HepG2 (cell line): ENCODE data around the gene PRR30. TPM values are rescaled to one million over a fixed set of nuclear protein-coding genes. Genes with fewer than 3 reads are reported as not detected.

Source experiments
- CBFB ChIP-seq: sonication (generic); formaldehyde crosslinking; IDR thresholded peaks from 2 replicates; pipeline ENCODE4 v1.4.0; 2020; ENCODE audit warnings: missing genetic modification reagents
- CCDC6 ChIP-seq: sonication (generic); formaldehyde crosslinking; IDR thresholded peaks from 2 replicates; pipeline ENCODE4 v1.8.1; 2022; ENCODE audit warnings: mild to moderate bottlenecking, missing genetic modification reagents, moderate library complexity
- DNMT3B ChIP-seq: conservative IDR thresholded peaks from 2 replicates; pipeline ENCODE4 v1.6.1; 2016; ENCODE audit warnings: missing biosample characterization, control low read depth
- KDM1A ChIP-seq: IDR thresholded peaks from 2 replicates; pipeline ENCODE4 v1.6.1; 2016; ENCODE audit warnings: missing compliant biosample characterization
- KLF16 ChIP-seq, 2 experiments: sonication (generic) in 1 of 2; formaldehyde crosslinking in 1 of 2; IDR thresholded peaks; 2 replicates each; pipeline versions ENCODE4 v1.6.1 to v1.8.0; 2016 to 2023; ENCODE audit warnings: missing genetic modification reagents in 2 of 2, missing compliant biosample characterization in 1 of 2
- KMT2B ChIP-seq: IDR thresholded peaks from 2 replicates; pipeline ENCODE4 v1.6.1; 2016; ENCODE audit warnings: missing genetic modification reagents, missing compliant biosample characterization
- NFYB ChIP-seq: sonication (generic); formaldehyde crosslinking; IDR thresholded peaks from 2 replicates; pipeline ENCODE4 v1.4.0; 2020; ENCODE audit warnings: missing genetic modification reagents
- SMAD1 ChIP-seq: sonication (generic); formaldehyde crosslinking; IDR thresholded peaks from 2 replicates; pipeline ENCODE4 v1.4.0; 2020; ENCODE audit warnings: missing genetic modification reagents, low read depth, mild to moderate bottlenecking, borderline replicate concordance
- SMC3 ChIP-seq: IDR thresholded peaks from 2 replicates; pipeline ENCODE4 v1.6.1; 2011; ENCODE audit warnings: low read length, improper control_type of control experiment
- TCF7 ChIP-seq: sonication (generic); IDR thresholded peaks from 2 replicates; pipeline ENCODE4 v1.6.1; 2016; ENCODE audit warnings: antibody characterized with exemption, low read depth
- TOE1 ChIP-seq: sonication (generic); formaldehyde crosslinking; IDR thresholded peaks from 2 replicates; pipeline ENCODE4 v1.4.0; 2020; ENCODE audit warnings: mild to moderate bottlenecking, missing genetic modification reagents
- ZNF329 ChIP-seq: sonication (generic); formaldehyde crosslinking; IDR thresholded peaks from 2 replicates; pipeline ENCODE4 v1.9.0; 2021; ENCODE audit warnings: low read depth, mild to moderate bottlenecking, missing genetic modification reagents
- ZNF350 ChIP-seq: sonication (generic); formaldehyde crosslinking; IDR thresholded peaks from 2 replicates; pipeline ENCODE4 v1.4.0; 2020; ENCODE audit warnings: mild to moderate bottlenecking, low read depth, missing genetic modification reagents, borderline replicate concordance
- ZNF569 ChIP-seq: sonication (generic); formaldehyde crosslinking; IDR thresholded peaks from 2 replicates; pipeline ENCODE4 v1.5.0; 2020; ENCODE audit warnings: mild to moderate bottlenecking, missing genetic modification reagents, moderate library complexity, borderline replicate concordance
- polyA plus RNA-seq, 8 experiments: library from polyadenylated mRNA; depleted of rRNA in 3 of 8; stranded (reverse) in 7 of 8; unstranded in 1 of 8; fragments of >200 nt; fragmentation: Illumina TruSeq in 4 of 8; extraction: Trizol in 4 of 8; gene quantifications; 2 replicates each; pipeline versions ENCODE4 v1.2.1 to v1.2.3, GENCODE V29; 2011 to 2016; ENCODE audit warnings: low read depth in 4 of 8, missing spikeins in 1 of 8, mixed read lengths in 1 of 8; ENCODE audit not compliant: insufficient read depth in 1 of 8
- total RNA-seq, 5 experiments: library from RNA; depleted of rRNA; stranded (reverse); fragments of >200 nt; fragmentation: Illumina TruSeq; extraction: Trizol; gene quantifications; 2 replicates each; pipeline ENCODE4 v1.2.3, GENCODE V29; 2016; ENCODE audit warnings: low read depth in 1 of 5
- TF ChIP-seq, protein P1 (sequence below): sonication (generic); formaldehyde crosslinking; IDR thresholded peaks from 2 replicates; pipeline ENCODE4 v1.9.0; 2021; ENCODE audit warnings: mild to moderate bottlenecking, missing genetic modification reagents
- TF ChIP-seq, protein P2 (sequence below): IDR thresholded peaks from 2 replicates; pipeline ENCODE4 v1.6.1; 2012; ENCODE audit warnings: inconsistent platforms
- TF ChIP-seq, protein P3 (sequence below): sonication (generic); formaldehyde crosslinking; IDR thresholded peaks from 2 replicates; pipeline ENCODE4 v1.5.0; 2020; ENCODE audit warnings: mild to moderate bottlenecking, missing genetic modification reagents
- TF ChIP-seq, protein P4 (sequence below): sonication (generic); formaldehyde crosslinking; IDR thresholded peaks from 2 replicates; pipeline ENCODE4 v1.4.0; 2020; ENCODE audit warnings: mild to moderate bottlenecking, missing genetic modification reagents
- TF ChIP-seq, protein P5 (sequence below): sonication (generic); formaldehyde crosslinking; IDR thresholded peaks from 2 replicates; pipeline ENCODE4 v1.4.0; 2020; ENCODE audit warnings: missing genetic modification reagents, borderline replicate concordance

The PRR30 gene
- total and polyA plus RNA-seq, 2 of the 13 experiments (the other 11 are each of a cell fraction or from before 2014, with no cell fraction given), result not detected

DNA sequence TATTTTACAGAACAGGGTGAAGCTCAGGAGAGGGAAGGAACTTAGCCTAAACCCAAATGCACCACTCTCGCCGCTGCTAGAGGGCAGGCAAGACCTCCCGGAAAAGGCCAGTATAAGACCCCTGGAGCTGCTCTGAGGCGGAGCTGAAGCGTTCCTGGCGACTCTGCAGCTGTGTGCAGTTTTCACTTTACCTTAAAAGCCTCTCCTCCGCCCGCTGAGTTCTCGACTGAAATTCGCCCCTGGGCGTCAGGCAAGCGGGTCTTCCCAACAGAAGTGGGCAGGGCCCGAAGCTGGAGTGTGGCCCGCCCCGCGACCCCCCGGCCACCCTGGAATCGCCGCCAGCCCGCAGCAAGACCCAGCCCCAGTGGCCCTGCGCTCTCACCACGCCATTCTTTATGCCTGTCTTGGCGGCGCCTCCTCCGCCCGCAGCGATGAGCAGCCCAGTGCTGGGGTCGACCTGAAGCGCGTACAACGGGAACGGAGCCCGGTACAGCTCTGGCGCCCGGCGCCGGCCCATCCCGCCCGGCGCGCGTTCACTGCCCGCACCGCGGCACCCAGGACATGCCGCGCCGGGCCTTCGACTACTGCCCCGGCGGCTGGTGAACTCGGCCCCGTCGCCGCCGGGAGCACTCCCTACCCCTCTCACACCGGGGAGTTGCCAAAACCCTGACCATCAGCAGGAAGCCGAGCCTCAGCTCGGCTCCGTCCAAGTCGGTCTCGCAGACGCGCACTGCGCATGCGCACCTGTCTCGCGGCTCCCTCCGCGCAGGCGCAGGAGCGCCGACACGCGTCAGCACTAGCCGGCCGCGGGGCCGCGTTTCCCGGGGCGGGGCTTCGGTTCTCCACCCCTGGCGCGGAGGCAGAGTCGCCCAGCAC is 5.1 kb downstream of the PRR30 start, which contains the start of gene PREB (continued):
- TF ChIP-seq, protein P1, sequence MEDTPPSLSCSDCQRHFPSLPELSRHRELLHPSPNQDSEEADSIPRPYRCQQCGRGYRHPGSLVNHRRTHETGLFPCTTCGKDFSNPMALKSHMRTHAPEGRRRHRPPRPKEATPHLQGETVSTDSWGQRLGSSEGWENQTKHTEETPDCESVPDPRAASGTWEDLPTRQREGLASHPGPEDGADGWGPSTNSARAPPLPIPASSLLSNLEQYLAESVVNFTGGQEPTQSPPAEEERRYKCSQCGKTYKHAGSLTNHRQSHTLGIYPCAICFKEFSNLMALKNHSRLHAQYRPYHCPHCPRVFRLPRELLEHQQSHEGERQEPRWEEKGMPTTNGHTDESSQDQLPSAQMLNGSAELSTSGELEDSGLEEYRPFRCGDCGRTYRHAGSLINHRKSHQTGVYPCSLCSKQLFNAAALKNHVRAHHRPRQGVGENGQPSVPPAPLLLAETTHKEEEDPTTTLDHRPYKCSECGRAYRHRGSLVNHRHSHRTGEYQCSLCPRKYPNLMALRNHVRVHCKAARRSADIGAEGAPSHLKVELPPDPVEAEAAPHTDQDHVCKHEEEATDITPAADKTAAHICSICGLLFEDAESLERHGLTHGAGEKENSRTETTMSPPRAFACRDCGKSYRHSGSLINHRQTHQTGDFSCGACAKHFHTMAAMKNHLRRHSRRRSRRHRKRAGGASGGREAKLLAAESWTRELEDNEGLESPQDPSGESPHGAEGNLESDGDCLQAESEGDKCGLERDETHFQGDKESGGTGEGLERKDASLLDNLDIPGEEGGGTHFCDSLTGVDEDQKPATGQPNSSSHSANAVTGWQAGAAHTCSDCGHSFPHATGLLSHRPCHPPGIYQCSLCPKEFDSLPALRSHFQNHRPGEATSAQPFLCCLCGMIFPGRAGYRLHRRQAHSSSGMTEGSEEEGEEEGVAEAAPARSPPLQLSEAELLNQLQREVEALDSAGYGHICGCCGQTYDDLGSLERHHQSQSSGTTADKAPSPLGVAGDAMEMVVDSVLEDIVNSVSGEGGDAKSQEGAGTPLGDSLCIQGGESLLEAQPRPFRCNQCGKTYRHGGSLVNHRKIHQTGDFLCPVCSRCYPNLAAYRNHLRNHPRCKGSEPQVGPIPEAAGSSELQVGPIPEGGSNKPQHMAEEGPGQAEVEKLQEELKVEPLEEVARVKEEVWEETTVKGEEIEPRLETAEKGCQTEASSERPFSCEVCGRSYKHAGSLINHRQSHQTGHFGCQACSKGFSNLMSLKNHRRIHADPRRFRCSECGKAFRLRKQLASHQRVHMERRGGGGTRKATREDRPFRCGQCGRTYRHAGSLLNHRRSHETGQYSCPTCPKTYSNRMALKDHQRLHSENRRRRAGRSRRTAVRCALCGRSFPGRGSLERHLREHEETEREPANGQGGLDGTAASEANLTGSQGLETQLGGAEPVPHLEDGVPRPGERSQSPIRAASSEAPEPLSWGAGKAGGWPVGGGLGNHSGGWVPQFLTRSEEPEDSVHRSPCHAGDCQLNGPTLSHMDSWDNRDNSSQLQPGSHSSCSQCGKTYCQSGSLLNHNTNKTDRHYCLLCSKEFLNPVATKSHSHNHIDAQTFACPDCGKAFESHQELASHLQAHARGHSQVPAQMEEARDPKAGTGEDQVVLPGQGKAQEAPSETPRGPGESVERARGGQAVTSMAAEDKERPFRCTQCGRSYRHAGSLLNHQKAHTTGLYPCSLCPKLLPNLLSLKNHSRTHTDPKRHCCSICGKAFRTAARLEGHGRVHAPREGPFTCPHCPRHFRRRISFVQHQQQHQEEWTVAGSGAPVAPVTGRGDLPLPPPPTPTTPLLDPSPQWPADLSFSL (CRISPR knock-in tag), result no peak
- peak; percentile 48; the same call in 1 of the 2 replicates for TF ChIP-seq SMC3
- TF ChIP-seq ZNF350 (CRISPR knock-in tag), result peak; percentile 31
- TF ChIP-seq SMAD1 (CRISPR knock-in tag), result peak; percentile 71; the same call in 1 of the 2 replicates
- TF ChIP-seq, protein P2, sequence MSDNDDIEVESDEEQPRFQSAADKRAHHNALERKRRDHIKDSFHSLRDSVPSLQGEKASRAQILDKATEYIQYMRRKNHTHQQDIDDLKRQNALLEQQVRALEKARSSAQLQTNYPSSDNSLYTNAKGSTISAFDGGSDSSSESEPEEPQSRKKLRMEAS, result peak; percentile 69
- TF ChIP-seq, protein P3, sequence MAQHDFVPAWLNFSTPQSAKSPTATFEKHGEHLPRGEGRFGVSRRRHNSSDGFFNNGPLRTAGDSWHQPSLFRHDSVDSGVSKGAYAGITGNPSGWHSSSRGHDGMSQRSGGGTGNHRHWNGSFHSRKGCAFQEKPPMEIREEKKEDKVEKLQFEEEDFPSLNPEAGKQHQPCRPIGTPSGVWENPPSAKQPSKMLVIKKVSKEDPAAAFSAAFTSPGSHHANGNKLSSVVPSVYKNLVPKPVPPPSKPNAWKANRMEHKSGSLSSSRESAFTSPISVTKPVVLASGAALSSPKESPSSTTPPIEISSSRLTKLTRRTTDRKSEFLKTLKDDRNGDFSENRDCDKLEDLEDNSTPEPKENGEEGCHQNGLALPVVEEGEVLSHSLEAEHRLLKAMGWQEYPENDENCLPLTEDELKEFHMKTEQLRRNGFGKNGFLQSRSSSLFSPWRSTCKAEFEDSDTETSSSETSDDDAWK, result no peak
- peak; percentile 67; the same call in 1 of the 2 replicates for TF ChIP-seq ZNF569 (CRISPR knock-in tag)
- 0 out of 2 replicates have a peak, but pooled peaks have one; percentile 62 for TF ChIP-seq ZNF329 (CRISPR knock-in tag)
- peak; percentile 35; the same call in 1 of the 2 replicates for TF ChIP-seq NFYB (CRISPR knock-in tag)
- no peak for TF ChIP-seq DNMT3B (CRISPR knock-in tag)
- 0 out of 2 replicates have a peak, but pooled peaks have one; percentile 13 for TF ChIP-seq KMT2B (CRISPR knock-in tag)
- TF ChIP-seq, protein P4, sequence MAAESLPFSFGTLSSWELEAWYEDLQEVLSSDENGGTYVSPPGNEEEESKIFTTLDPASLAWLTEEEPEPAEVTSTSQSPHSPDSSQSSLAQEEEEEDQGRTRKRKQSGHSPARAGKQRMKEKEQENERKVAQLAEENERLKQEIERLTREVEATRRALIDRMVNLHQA (CRISPR knock-in tag), result no peak
- TF ChIP-seq TCF7, result no peak
- TF ChIP-seq CBFB (CRISPR knock-in tag), result 0 out of 2 replicates have a peak, but pooled peaks have one; percentile 30
- TF ChIP-seq KDM1A (CRISPR knock-in tag), result no peak
- TF ChIP-seq, protein P5, sequence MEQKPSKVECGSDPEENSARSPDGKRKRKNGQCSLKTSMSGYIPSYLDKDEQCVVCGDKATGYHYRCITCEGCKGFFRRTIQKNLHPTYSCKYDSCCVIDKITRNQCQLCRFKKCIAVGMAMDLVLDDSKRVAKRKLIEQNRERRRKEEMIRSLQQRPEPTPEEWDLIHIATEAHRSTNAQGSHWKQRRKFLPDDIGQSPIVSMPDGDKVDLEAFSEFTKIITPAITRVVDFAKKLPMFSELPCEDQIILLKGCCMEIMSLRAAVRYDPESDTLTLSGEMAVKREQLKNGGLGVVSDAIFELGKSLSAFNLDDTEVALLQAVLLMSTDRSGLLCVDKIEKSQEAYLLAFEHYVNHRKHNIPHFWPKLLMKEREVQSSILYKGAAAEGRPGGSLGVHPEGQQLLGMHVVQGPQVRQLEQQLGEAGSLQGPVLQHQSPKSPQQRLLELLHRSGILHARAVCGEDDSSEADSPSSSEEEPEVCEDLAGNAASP (CRISPR knock-in tag), result no peak
- no peak; the same call in 1 of the 2 replicates for TF ChIP-seq CCDC6 (CRISPR knock-in tag)
- no peak for TF ChIP-seq TOE1 (CRISPR knock-in tag)
- TF ChIP-seq KLF16 (CRISPR knock-in tag; IDR thresholded peaks at IDR 0.05), result peak in 1 of 2 experiments; percentile 46; a peak in 1 of 4 replicates
